GM21576 (cell line): Measurements from ENCODE around the gene SLC2A1.
"Not testable (repeated sequence)": the region's sequence is repeated elsewhere in the genome, so short reads cannot be mapped to it uniquely, and the experiment has no call there.

Source experiments
- ATAC-seq: cut with Tn5 transposase; IDR thresholded peaks from one replicate; pipeline ENCODE4 v1.9.1; 2021; ENCODE audit warnings: mild to moderate bottlenecking, moderate library complexity; ENCODE audit not compliant: unreplicated experiment

The SLC2A1 gene

GRCh38 chr1:42914092-42914627 is 44.5 kb downstream of the SLC2A1 start:
- no peak for ATAC-seq

- ATAC-seq: no peak
These were observed 45.1 kb downstream of the SLC2A1 start for GRCh38 chr1:42913426-42914091.

GRCh38 chr1:42910985-42911384 is 47.7 kb downstream of the SLC2A1 start:
- ATAC-seq: no peak

GRCh38 chr1:42908046-42908445 is 50.6 kb downstream of the SLC2A1 start:
- ATAC-seq: no peak

- ATAC-seq: no peak
These were observed 54.2 kb downstream of the SLC2A1 start for GRCh38 chr1:42904434-42904833.

- not testable (repeated sequence) for ATAC-seq
These were observed 58.7 kb downstream of the SLC2A1 start for GRCh38 chr1:42899960-42900359.

GRCh38 chr1:42891465-42892138 is 67.1 kb downstream of the SLC2A1 start:
- ATAC-seq: no peak

GRCh38 chr1:42889264-42889663 is 69.4 kb downstream of the SLC2A1 start:
- no peak for ATAC-seq

GRCh38 chr1:42888013-42888633 is 70.5 kb downstream of the SLC2A1 start:
- no peak for ATAC-seq

GRCh38 chr1:42887366-42887765 is 71.3 kb downstream of the SLC2A1 start:
- no peak for ATAC-seq

- ATAC-seq: no peak
These were observed 71.9 kb downstream of the SLC2A1 start for GRCh38 chr1:42886800-42887199.

- no peak for ATAC-seq
These were observed 72.5 kb downstream of the SLC2A1 start for GRCh38 chr1:42886046-42886739.

GRCh38 chr1:42880384-42880783 is 78.3 kb downstream of the SLC2A1 start:
- no peak for ATAC-seq

GRCh38 chr1:42877380-42877779 is 81.3 kb downstream of the SLC2A1 start:
- no peak for ATAC-seq

- no peak for ATAC-seq
These were observed 82.7 kb downstream of the SLC2A1 start for GRCh38 chr1:42876009-42876408.
